ENCODE measurements around the gene SMCO2.

SMCO2 gene

GRCh38 chr12:27517961-27518665 lies 71.6 kb downstream of the SMCO2 start:
- Histone ChIP-seq H3K27me3 (peaks cover 14% of the 10 kb centered on the region), H3K4me3 (ENCODE audit: low read depth in 1 of 2, low read length in 1 of 2) (no peak overlapping the region), H3K27ac (no peak overlapping the region), H3K9me3 (no peaks in the 10 kb centered on the region), H3K4me1 (ENCODE audit: control insufficient read depth in 1 of 2, insufficient read depth in 1 of 2, low read depth in 1 of 2, low read length in 1 of 2) (peaks cover 1% of the 10 kb centered on the region in 2 experiments), H3K36me3 (no peaks in the 10 kb centered on the region)
- TF ChIP-seq CTCF (IDR thresholded peaks at IDR 0.05): no peak

GRCh38 chr12:27521066-27521465 lies 74.5 kb downstream of the SMCO2 start:
- Histone ChIP-seq H3K27me3 (peaks cover 14% of the 10 kb centered on the region), H3K4me3 (ENCODE audit: low read depth in 1 of 2, low read length in 1 of 2) (no peak overlapping the region), H3K9me3 (no peaks in the 10 kb centered on the region), H3K27ac (no peak overlapping the region), H3K4me1 (ENCODE audit: control insufficient read depth in 1 of 2, insufficient read depth in 1 of 2, low read depth in 1 of 2, low read length in 1 of 2) (peaks cover 17 to 18% of the 10 kb centered on the region in 2 experiments), H3K36me3 (no peaks in the 10 kb centered on the region)
- no peak for TF ChIP-seq CTCF (IDR thresholded peaks at IDR 0.05)

- Histone ChIP-seq H3K4me1 (ENCODE audit: control insufficient read depth in 1 of 2, insufficient read depth in 1 of 2, low read depth in 1 of 2, low read length in 1 of 2) (peaks cover 17 to 18% of the 10 kb centered on the region in 2 experiments), H3K27ac (no peak overlapping the region), H3K4me3 (ENCODE audit: low read depth in 1 of 2, low read length in 1 of 2) (no peak overlapping the region), H3K27me3 (peaks cover 14% of the 10 kb centered on the region), H3K36me3 (no peaks in the 10 kb centered on the region), H3K9me3 (no peaks in the 10 kb centered on the region)
- TF ChIP-seq CTCF (IDR thresholded peaks at IDR 0.05): no peak
Observed at GRCh38 chr12:27521981-27522380, 75.4 kb downstream of the SMCO2 start.

GRCh38 chr12:27523305-27523641 lies 76.7 kb downstream of the SMCO2 start:
- peak overlapping the region; percentile 68 to 86 for H3K4me3 ChIP-seq (ENCODE audit: low read depth in 1 of 2, low read length in 1 of 2)
- H3K36me3 ChIP-seq: no peaks in the 10 kb centered on the region

GRCh38 chr12:27523642-27524493 lies 77.3 kb downstream of the SMCO2 start, which contains the start of gene PPFIBP1:
PPFIBP1 (plus strand) TSS chr12:27524206; CDS start chr12:27633397, 109,191 bp downstream.
- peaks cover 17 to 18% of the 10 kb centered on the region in 2 experiments for H3K4me1 ChIP-seq (ENCODE audit: control insufficient read depth in 1 of 2, insufficient read depth in 1 of 2, low read depth in 1 of 2, low read length in 1 of 2)
- H3K4me3 ChIP-seq (ENCODE audit: low read depth in 1 of 2, low read length in 1 of 2): peak within 1 kb of the TSS; percentile 68 to 86
- peaks cover 11% of the 10 kb centered on the region for H3K27me3 ChIP-seq
- TF ChIP-seq CTCF (IDR thresholded peaks at IDR 0.05): no peak
- H3K36me3 ChIP-seq: no peaks in the 10 kb centered on the region
- H3K27ac ChIP-seq: peak within 1 kb of the TSS; percentile 41
- H3K9me3 ChIP-seq: no peaks in the 10 kb centered on the region

More at GRCh38 chr12:27523305-27523641, 76.7 kb downstream of the SMCO2 start:
- H3K9me3 ChIP-seq: no peaks in the 10 kb centered on the region
- peaks cover 17 to 18% of the 10 kb centered on the region in 2 experiments for H3K4me1 ChIP-seq (ENCODE audit: control insufficient read depth in 1 of 2, insufficient read depth in 1 of 2, low read depth in 1 of 2, low read length in 1 of 2)
- H3K27me3 ChIP-seq: peaks cover 14% of the 10 kb centered on the region
- peak overlapping the region; percentile 41 for H3K27ac ChIP-seq
- no peak for TF ChIP-seq CTCF (IDR thresholded peaks at IDR 0.05)
